ENCODE data around the gene MTARC1. TPM values are rescaled to one million over a fixed set of nuclear protein-coding genes. Genes with fewer than 3 reads are reported as not detected.

Gene MTARC1
- total RNA-seq, 6 donors from 2014 or later: 10.0 to 41.7 (median 22.3) TPM

- H3K36me3 ChIP-seq: peaks cover 0 to 19% (median 3%) of the 10 kb centered on the region in 4 donors
- peaks cover 0 to 10% (median 3%) of the 10 kb centered on the region in 4 donors for H3K4me1 ChIP-seq
- no peak overlapping the region for H3K27ac ChIP-seq
- TF ChIP-seq POLR2AphosphoS5 (IDR thresholded peaks at IDR 0.05) (no peak), CTCF (IDR thresholded peaks at IDR 0.05) (no peak), EP300 (IDR thresholded peaks at IDR 0.05) (no peak), POLR2A (IDR thresholded peaks at IDR 0.05) (no peak)
- H3K27me3 ChIP-seq: no peaks in the 10 kb centered on the region
- DNase-seq (no peak), ATAC-seq (ENCODE audit: low FRiP score in 2 of 2) (no peak)
- WGBS, 2 donors: 82 to 86% methylated on average over 8 of the region's 8 CpGs
- no peaks in the 10 kb centered on the region for H3K9me3 ChIP-seq
- no peak overlapping the region for H3K4me3 ChIP-seq
Observed at GRCh38 chr1:220809704-220810103, 23.0 kb downstream of the MTARC1 start.

GRCh38 chr1:220810179-220810653 lies 23.5 kb downstream of the MTARC1 start:
- Histone ChIP-seq H3K27ac (no peak overlapping the region), H3K4me3 (peak overlapping the region in 1 of 4 donors; percentile 16), H3K36me3 (peaks cover 0 to 15% (median 3%) of the 10 kb centered on the region in 4 donors), H3K27me3 (no peaks in the 10 kb centered on the region), H3K9me3 (no peaks in the 10 kb centered on the region), H3K4me1 (peaks cover 0 to 10% (median 3%) of the 10 kb centered on the region in 4 donors)
- peak; percentile 51 to 81 for DNase-seq
- ATAC-seq (ENCODE audit: low FRiP score in 2 of 2): peak; percentile 86 to 97
- 28 to 34% methylated on average over 20 of the region's 20 CpGs for WGBS, 2 donors
- TF ChIP-seq CTCF (IDR thresholded peaks at IDR 0.05) (peak; percentile 82 to 91 (median 90)), EP300 (IDR thresholded peaks at IDR 0.05) (no peak)

GRCh38 chr1:220810963-220811362 lies 24.2 kb downstream of the MTARC1 start:
- peaks cover 0 to 10% (median 3%) of the 10 kb centered on the region in 4 donors for H3K4me1 ChIP-seq
- 57 to 85% methylated on average over 2 of the region's 2 CpGs for WGBS, 2 donors
- H3K27me3 ChIP-seq: no peaks in the 10 kb centered on the region
- no peak for TF ChIP-seq POLR2A (IDR thresholded peaks at IDR 0.05)
- TF ChIP-seq CTCF (IDR thresholded peaks at IDR 0.05): no peak
- TF ChIP-seq POLR2AphosphoS5 (IDR thresholded peaks at IDR 0.05): no peak
- no peak for TF ChIP-seq EP300 (IDR thresholded peaks at IDR 0.05)
- no peaks in the 10 kb centered on the region for H3K9me3 ChIP-seq
- peaks cover 0 to 15% (median 3%) of the 10 kb centered on the region in 4 donors for H3K36me3 ChIP-seq
- DNase-seq (no peak), ATAC-seq (ENCODE audit: low FRiP score in 2 of 2) (no peak)
- no peak overlapping the region for H3K4me3 ChIP-seq
- H3K27ac ChIP-seq: no peak overlapping the region

- no peak for DNase-seq
- WGBS, 2 donors: 88 to 89% methylated on average over 5 of the region's 5 CpGs
- no peaks in the 10 kb centered on the region for H3K27me3 ChIP-seq
- H3K4me1 ChIP-seq: peaks cover 0 to 10% (median 3%) of the 10 kb centered on the region in 4 donors
- H3K4me3 ChIP-seq: no peak overlapping the region
- no peaks in the 10 kb centered on the region for H3K9me3 ChIP-seq
- TF ChIP-seq EP300 (IDR thresholded peaks at IDR 0.05) (no peak), POLR2AphosphoS5 (IDR thresholded peaks at IDR 0.05) (no peak), POLR2A (IDR thresholded peaks at IDR 0.05) (no peak), CTCF (IDR thresholded peaks at IDR 0.05) (no peak)
- H3K27ac ChIP-seq: no peak overlapping the region
- no peak for ATAC-seq (ENCODE audit: low FRiP score in 2 of 2)
- peaks cover 0 to 15% (median 1%) of the 10 kb centered on the region in 4 donors for H3K36me3 ChIP-seq
Observed at GRCh38 chr1:220811695-220812094, 25.0 kb downstream of the MTARC1 start.

GRCh38 chr1:220812308-220812707 lies 25.6 kb downstream of the MTARC1 start:
- no peak for TF ChIP-seq POLR2A (IDR thresholded peaks at IDR 0.05)
- no peak for TF ChIP-seq EP300 (IDR thresholded peaks at IDR 0.05)
- TF ChIP-seq CTCF (IDR thresholded peaks at IDR 0.05): no peak
- no peak for TF ChIP-seq POLR2AphosphoS5 (IDR thresholded peaks at IDR 0.05)
- peaks cover 0 to 15% (median 0%) of the 10 kb centered on the region in 4 donors for H3K36me3 ChIP-seq
- no peaks in the 10 kb centered on the region for H3K27me3 ChIP-seq
- H3K27ac ChIP-seq: no peak overlapping the region
- DNase-seq (no peak), ATAC-seq (ENCODE audit: low FRiP score in 2 of 2) (no peak)
- no peaks in the 10 kb centered on the region for H3K9me3 ChIP-seq
- H3K4me3 ChIP-seq: no peak overlapping the region
- WGBS, 2 donors: 68 to 72% methylated on average over 6 of the region's 6 CpGs
- peaks cover 0 to 10% (median 3%) of the 10 kb centered on the region in 4 donors for H3K4me1 ChIP-seq

All from upper lobe of left lung (tissue), 6 donors.